Measurements from ENCODE around the gene TLN1.

TLN1 gene

DNA sequence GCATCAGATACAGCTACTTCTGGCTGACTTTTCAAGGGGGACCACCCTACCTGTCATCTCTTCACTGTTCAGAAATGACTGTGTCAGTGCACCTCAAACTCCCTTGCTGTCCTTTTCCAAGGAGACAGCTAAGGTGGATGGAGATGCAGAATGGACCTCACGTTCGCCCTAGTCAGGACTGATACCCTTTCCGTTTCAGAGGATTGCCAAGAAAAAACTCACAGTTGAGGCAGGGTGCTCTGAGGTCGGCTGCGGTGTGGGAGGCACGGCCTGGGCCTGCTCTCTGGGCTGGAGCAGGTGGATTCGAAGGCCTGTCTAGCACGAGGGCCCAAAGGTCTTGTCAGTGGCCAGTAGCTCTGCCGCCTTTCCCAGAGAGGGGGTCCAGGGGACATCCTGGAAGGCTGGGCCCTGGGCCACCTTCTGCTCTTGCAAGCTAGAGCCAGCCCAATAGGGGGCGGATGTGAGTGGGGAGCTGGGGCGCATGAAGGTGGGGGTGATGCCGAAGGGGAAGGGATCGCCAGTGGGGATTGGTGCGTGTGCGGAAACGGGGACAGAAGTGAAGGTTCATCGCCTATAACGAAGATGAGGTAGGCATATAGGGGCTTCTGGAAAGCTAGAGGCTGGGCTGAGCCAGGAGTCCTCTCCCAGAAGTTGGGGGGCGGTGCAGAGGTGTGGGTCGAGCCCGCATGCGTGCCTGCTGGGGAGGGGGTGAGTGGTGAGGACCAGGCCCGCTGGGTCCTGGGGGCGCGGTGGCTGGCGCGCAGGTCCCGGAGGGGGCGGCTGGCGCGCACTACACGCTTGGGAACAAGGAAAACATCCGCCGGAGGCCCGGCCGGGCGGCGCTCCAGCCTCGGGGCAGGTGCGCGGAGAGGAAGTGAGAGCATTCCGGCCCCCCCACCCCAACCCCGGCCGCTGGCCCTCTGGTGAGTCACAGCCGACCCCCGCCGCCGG is 24.6 kb upstream of the TLN1 start (continued):
- TF ChIP-seq BCL6B (tag by site-specific recombination; IDR thresholded peaks at IDR 0.05) (no peak), ZNF549 (tag by site-specific recombination; IDR thresholded peaks at IDR 0.05) (no peak), ZSCAN16 (tag by site-specific recombination; IDR thresholded peaks at IDR 0.05) (no peak), EGR2 (tag by site-specific recombination; IDR thresholded peaks at IDR 0.05; ENCODE audit: low read depth) (peak; percentile 43; the same call in 1 of the 2 replicates), ZBTB48 (tag by site-specific recombination; IDR thresholded peaks at IDR 0.05) (peak; percentile 72; the same call in 1 of the 2 replicates), HOXD13 (CRISPR knock-in tag; IDR thresholded peaks at IDR 0.05; ENCODE audit: borderline replicate concordance) (no peak), ZNF629 (tag by site-specific recombination; IDR thresholded peaks at IDR 0.05) (no peak), ZFP41 (tag by site-specific recombination; IDR thresholded peaks at IDR 0.05; ENCODE audit: borderline replicate concordance) (no peak), ZFHX2 (tag by site-specific recombination; conservative IDR thresholded peaks at IDR 0.05) (peak; percentile 67), ZNF585B (tag by site-specific recombination; IDR thresholded peaks at IDR 0.05) (no peak), SP3 (tag by site-specific recombination; IDR thresholded peaks at IDR 0.05) (0 out of 2 replicates have a peak, but pooled peaks have one; percentile 24), ZNF768 (tag by site-specific recombination; IDR thresholded peaks at IDR 0.05) (no peak), BCL11B (tag by site-specific recombination; IDR thresholded peaks at IDR 0.05; ENCODE audit: low read depth) (0 out of 2 replicates have a peak, but pooled peaks have one; percentile 12), ZXDB (tag by site-specific recombination; IDR thresholded peaks at IDR 0.05) (peak; percentile 21; the same call in 1 of the 2 replicates), ZNF266 (tag by site-specific recombination; IDR thresholded peaks at IDR 0.05; ENCODE audit: low read depth) (no peak), ZNF335 (tag by site-specific recombination; conservative IDR thresholded peaks at IDR 0.05) (peak; percentile 79), ZNF623 (tag by site-specific recombination; IDR thresholded peaks at IDR 0.05) (no peak), KLF10 (tag by site-specific recombination; IDR thresholded peaks at IDR 0.05) (peak; percentile 54; the same call in 1 of the 2 replicates), ZBTB21 (tag by site-specific recombination; IDR thresholded peaks at IDR 0.05) (no peak), HOXA7 (CRISPR knock-in tag; IDR thresholded peaks at IDR 0.05; ENCODE audit: borderline replicate concordance) (no peak), MZF1 (tag by site-specific recombination; IDR thresholded peaks at IDR 0.05; ENCODE audit: borderline replicate concordance) (peak; percentile 97), MEIS1 (CRISPR knock-in tag; IDR thresholded peaks at IDR 0.05; ENCODE audit: borderline replicate concordance) (no peak), OVOL3 (tag by site-specific recombination; IDR thresholded peaks at IDR 0.05) (no peak), ZNF670 (tag by site-specific recombination; IDR thresholded peaks at IDR 0.05; ENCODE audit: low read depth) (no peak), AEBP2 (tag by site-specific recombination; IDR thresholded peaks at IDR 0.05; ENCODE audit: borderline replicate concordance) (no peak)
- TF ChIP-seq, protein P1, sequence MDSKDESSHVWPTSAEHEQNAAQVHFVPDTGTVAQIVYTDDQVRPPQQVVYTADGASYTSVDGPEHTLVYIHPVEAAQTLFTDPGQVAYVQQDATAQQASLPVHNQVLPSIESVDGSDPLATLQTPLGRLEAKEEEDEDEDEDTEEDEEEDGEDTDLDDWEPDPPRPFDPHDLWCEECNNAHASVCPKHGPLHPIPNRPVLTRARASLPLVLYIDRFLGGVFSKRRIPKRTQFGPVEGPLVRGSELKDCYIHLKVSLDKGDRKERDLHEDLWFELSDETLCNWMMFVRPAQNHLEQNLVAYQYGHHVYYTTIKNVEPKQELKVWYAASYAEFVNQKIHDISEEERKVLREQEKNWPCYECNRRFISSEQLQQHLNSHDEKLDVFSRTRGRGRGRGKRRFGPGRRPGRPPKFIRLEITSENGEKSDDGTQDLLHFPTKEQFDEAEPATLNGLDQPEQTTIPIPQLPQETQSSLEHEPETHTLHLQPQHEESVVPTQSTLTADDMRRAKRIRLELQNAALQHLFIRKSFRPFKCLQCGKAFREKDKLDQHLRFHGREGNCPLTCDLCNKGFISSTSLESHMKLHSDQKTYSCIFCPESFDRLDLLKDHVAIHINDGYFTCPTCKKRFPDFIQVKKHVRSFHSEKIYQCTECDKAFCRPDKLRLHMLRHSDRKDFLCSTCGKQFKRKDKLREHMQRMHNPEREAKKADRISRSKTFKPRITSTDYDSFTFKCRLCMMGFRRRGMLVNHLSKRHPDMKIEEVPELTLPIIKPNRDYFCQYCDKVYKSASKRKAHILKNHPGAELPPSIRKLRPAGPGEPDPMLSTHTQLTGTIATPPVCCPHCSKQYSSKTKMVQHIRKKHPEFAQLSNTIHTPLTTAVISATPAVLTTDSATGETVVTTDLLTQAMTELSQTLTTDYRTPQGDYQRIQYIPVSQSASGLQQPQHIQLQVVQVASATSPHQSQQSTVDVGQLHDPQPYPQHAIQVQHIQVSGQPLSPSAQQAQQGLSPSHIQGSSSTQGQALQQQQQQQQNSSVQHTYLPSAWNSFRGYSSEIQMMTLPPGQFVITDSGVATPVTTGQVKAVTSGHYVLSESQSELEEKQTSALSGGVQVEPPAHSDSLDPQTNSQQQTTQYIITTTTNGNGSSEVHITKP (tag by site-specific recombination; IDR thresholded peaks at IDR 0.05), result peak; percentile 13; the same call in 1 of the 2 replicates
- TF ChIP-seq, protein P2, sequence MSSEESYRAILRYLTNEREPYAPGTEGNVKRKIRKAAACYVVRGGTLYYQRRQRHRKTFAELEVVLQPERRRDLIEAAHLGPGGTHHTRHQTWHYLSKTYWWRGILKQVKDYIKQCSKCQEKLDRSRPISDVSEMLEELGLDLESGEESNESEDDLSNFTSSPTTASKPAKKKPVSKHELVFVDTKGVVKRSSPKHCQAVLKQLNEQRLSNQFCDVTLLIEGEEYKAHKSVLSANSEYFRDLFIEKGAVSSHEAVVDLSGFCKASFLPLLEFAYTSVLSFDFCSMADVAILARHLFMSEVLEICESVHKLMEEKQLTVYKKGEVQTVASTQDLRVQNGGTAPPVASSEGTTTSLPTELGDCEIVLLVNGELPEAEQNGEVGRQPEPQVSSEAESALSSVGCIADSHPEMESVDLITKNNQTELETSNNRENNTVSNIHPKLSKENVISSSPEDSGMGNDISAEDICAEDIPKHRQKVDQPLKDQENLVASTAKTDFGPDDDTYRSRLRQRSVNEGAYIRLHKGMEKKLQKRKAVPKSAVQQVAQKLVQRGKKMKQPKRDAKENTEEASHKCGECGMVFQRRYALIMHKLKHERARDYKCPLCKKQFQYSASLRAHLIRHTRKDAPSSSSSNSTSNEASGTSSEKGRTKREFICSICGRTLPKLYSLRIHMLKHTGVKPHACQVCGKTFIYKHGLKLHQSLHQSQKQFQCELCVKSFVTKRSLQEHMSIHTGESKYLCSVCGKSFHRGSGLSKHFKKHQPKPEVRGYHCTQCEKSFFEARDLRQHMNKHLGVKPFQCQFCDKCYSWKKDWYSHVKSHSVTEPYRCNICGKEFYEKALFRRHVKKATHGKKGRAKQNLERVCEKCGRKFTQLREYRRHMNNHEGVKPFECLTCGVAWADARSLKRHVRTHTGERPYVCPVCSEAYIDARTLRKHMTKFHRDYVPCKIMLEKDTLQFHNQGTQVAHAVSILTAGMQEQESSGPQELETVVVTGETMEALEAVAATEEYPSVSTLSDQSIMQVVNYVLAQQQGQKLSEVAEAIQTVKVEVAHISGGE (tag by site-specific recombination; conservative IDR thresholded peaks at IDR 0.05; ENCODE audit: low read depth), result peak; percentile 47; the same call in 1 of the 2 replicates
- TF ChIP-seq, protein P3, sequence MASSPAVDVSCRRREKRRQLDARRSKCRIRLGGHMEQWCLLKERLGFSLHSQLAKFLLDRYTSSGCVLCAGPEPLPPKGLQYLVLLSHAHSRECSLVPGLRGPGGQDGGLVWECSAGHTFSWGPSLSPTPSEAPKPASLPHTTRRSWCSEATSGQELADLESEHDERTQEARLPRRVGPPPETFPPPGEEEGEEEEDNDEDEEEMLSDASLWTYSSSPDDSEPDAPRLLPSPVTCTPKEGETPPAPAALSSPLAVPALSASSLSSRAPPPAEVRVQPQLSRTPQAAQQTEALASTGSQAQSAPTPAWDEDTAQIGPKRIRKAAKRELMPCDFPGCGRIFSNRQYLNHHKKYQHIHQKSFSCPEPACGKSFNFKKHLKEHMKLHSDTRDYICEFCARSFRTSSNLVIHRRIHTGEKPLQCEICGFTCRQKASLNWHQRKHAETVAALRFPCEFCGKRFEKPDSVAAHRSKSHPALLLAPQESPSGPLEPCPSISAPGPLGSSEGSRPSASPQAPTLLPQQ (tag by site-specific recombination; IDR thresholded peaks at IDR 0.05), result no peak
